Loucy (cell line): ENCODE data around the gene CCDC158.

Source experiments
- CTCF ChIP-seq: fragments of 200-600 bp; sonication (generic); conservative IDR thresholded peaks from 2 replicates; pipeline ENCODE4 v1.5.1; 2014; ENCODE audit warnings: mild to moderate bottlenecking, antibody characterized with exemption, low read length
- EZH2phosphoT487 ChIP-seq: fragments of 200-600 bp; IDR thresholded peaks from 2 replicates; pipeline ENCODE4 v1.6.1; 2018; ENCODE audit warnings: antibody characterized with exemption, mild to moderate bottlenecking, moderate library complexity, borderline replicate concordance

GRCh38 chr4:76429636-76430035 lies 8.7 kb upstream of the CCDC158 start:
- TF ChIP-seq CTCF (no peak), EZH2phosphoT487 (no peak)
